ENCODE data around the gene KCTD20.

DNA sequence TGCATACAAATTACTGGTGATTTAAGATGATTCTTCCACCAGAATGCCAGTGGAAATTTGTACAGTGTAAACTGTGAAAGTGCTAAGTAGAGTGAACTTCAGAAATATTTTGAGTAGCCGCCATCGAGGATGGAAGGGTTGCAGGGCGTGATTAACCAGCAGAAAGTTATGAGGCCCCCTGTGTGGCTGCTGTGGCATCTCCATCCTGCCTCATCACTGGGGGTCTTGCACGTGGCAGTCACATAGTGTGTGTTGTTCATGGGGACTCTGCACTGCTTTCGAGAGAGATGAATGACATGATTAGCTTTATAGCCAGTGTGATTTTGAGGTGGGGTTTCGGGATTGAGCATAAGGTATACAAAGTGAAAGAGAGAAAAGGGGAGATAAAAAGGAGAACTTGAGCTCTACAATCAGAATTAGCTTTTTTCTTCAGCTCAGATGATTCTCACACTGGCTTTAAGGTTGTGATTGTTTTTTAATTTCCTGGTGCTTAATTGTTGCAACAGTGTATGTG lies 26.4 kb downstream of the KCTD20 start:
- TF ChIP-seq POLR2A (IDR thresholded peaks at IDR 0.05) (no peak), CTCF (IDR thresholded peaks at IDR 0.05) (no peak), POLR2AphosphoS5 (IDR thresholded peaks at IDR 0.05) (no peak)
